Astrocyte (in vitro differentiated cells and primary cell): Measurements from ENCODE around the gene PALLD. TPM values are rescaled to one million over a fixed set of nuclear protein-coding genes. Genes with fewer than 3 reads are reported as not detected.

ENCODE experiments used
- DNase-seq: peaks from one replicate; pipeline ENCODE4 v3.0.0-alpha.2; 2010; ENCODE audit warnings: low read depth
- FAIRE-seq: peaks from 2 replicates; lab custom pipeline; 2011; peaks lifted over from hg19 to GRCh38; lab: Jason Lieb, UNC
- H2AFZ ChIP-seq: 2 replicates; pipeline ENCODE4 v1.6.0; 2012; ENCODE audit warnings: low read depth, low read length, inconsistent platforms
- H3K27ac ChIP-seq: 2 replicates; pipeline ENCODE4 v1.5.1; 2011; ENCODE audit warnings: low read depth, low read length, inconsistent platforms
- H3K27me3 ChIP-seq: 2 replicates; pipeline ENCODE4 v1.6.0; 2011; ENCODE audit warnings: low read length, inconsistent platforms; ENCODE audit not compliant: insufficient read depth
- H3K36me3 ChIP-seq: 2 replicates; pipeline ENCODE4 v1.5.1; 2011; ENCODE audit warnings: low read length, inconsistent platforms; ENCODE audit not compliant: insufficient read depth
- H3K4me1 ChIP-seq: 2 replicates; pipeline ENCODE4 v1.5.1; 2011; ENCODE audit warnings: low read length, inconsistent platforms; ENCODE audit not compliant: insufficient read depth
- H3K4me2 ChIP-seq: 2 replicates; pipeline ENCODE4 v1.6.0; 2012; ENCODE audit warnings: low read length, inconsistent platforms
- H3K4me3 ChIP-seq: 2 replicates; pipeline ENCODE4 v1.5.1; 2011; ENCODE audit warnings: low read depth, mild to moderate bottlenecking, low read length, inconsistent platforms; ENCODE audit not compliant: insufficient read depth
- H3K79me2 ChIP-seq: 2 replicates; pipeline ENCODE4 v1.6.0; 2012; ENCODE audit warnings: mild to moderate bottlenecking, low read length, inconsistent platforms; ENCODE audit not compliant: insufficient read depth
- H3K9ac ChIP-seq: 2 replicates; pipeline ENCODE4 v1.6.0; 2012; ENCODE audit warnings: mild to moderate bottlenecking, low read length, inconsistent platforms
- H3K9me3 ChIP-seq: 2 replicates; pipeline ENCODE4 v1.5.1; 2012; ENCODE audit warnings: low read depth, mild to moderate bottlenecking, low read length, inconsistent platforms; ENCODE audit not compliant: insufficient read depth
- H4K20me1 ChIP-seq: 2 replicates; pipeline ENCODE4 v1.6.0; 2012; ENCODE audit warnings: low read length, inconsistent platforms; ENCODE audit not compliant: insufficient read depth
- H3K27ac Mint-ChIP-seq: one replicate; pipeline ENCODE4 v1.8.0; 2021; ENCODE audit warnings: mild to moderate bottlenecking, mixed read lengths; ENCODE audit not compliant: unreplicated experiment
- H3K27me3 Mint-ChIP-seq: one replicate; pipeline ENCODE4 v1.8.0; 2021; ENCODE audit warnings: low read depth, mixed read lengths; ENCODE audit not compliant: unreplicated experiment
- H3K36me3 Mint-ChIP-seq: one replicate; pipeline ENCODE4 v1.8.0; 2021; ENCODE audit warnings: low read depth, mixed read lengths; ENCODE audit not compliant: unreplicated experiment
- H3K4me1 Mint-ChIP-seq: one replicate; pipeline ENCODE4 v1.8.0; 2021; ENCODE audit warnings: low read depth, mixed read lengths; ENCODE audit not compliant: unreplicated experiment
- H3K4me3 Mint-ChIP-seq: one replicate; pipeline ENCODE4 v1.8.0; 2021; ENCODE audit warnings: mild to moderate bottlenecking, moderate library complexity, mixed read lengths; ENCODE audit not compliant: unreplicated experiment
- H3K9me3 Mint-ChIP-seq: one replicate; pipeline ENCODE4 v1.8.0; 2021; ENCODE audit warnings: mild to moderate bottlenecking, mixed read lengths; ENCODE audit not compliant: unreplicated experiment
- CTCF ChIP-seq: IDR thresholded peaks from 2 replicates; pipeline ENCODE4 v1.5.1; 2011; ENCODE audit warnings: low read depth, mild to moderate bottlenecking, inconsistent platforms, low read length, moderate library complexity; ENCODE audit not compliant: insufficient read depth
- EZH2 ChIP-seq: IDR thresholded peaks from 2 replicates; pipeline ENCODE4 v1.6.1; 2012; ENCODE audit warnings: mild to moderate bottlenecking, low read length, inconsistent platforms; ENCODE audit not compliant: insufficient read depth
- total RNA-seq: library from RNA; stranded (reverse); gene quantifications from 2 replicates; pipeline ENCODE4 v1.2.1, GENCODE V29; 2021

The PALLD gene
- total RNA-seq, 1 donor from 2014 or later = 498 TPM

GRCh38 chr4:168960716-168961115, 463.9 kb downstream of the PALLD start:
- TF ChIP-seq EZH2 (no peak), CTCF (no peak)
- H3K79me2 ChIP-seq = no peaks in the 10 kb centered on the region
- no peaks in the 10 kb centered on the region for H4K20me1 ChIP-seq
- H3K4me1 ChIP-seq = no peaks in the 10 kb centered on the region
- Mint-ChIP-seq H3K36me3 (peaks cover 10% of the 10 kb centered on the region), H3K9me3 (peaks cover 9% of the 10 kb centered on the region), H3K27me3 (no peaks in the 10 kb centered on the region), H3K4me1 (no peaks in the 10 kb centered on the region), H3K4me3 (no peak overlapping the region), H3K27ac (no peak overlapping the region)
- no peak overlapping the region for H2AFZ ChIP-seq
- H3K9me3 ChIP-seq = no peaks in the 10 kb centered on the region
- FAIRE-seq = no peak
- no peak for DNase-seq
- H3K4me3 ChIP-seq = no peak overlapping the region
- no peak overlapping the region for H3K27ac ChIP-seq
- H3K27me3 ChIP-seq = no peaks in the 10 kb centered on the region
- H3K36me3 ChIP-seq = no peaks in the 10 kb centered on the region
- H3K9ac ChIP-seq = no peak overlapping the region
- no peak overlapping the region for H3K4me2 ChIP-seq

DNA sequence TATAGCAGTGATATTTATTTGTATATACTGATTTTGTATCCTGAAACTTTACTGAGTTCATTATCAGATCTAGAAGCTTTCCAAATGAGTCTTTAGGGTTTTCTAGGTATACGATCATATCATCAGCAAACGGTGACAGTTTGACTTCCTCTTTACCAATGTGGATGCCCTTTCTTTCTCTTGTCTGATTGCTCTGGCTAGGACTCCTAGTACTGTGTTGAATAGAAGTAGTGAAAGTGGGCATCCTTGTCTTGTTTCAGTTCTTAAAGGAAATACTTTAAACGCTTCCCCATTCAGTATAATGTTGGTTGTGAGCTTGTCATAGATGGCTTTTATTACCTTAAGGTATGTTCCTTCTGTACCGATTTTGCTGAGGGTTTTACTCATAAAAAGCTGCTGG, 475.7 kb downstream of the PALLD start:
- no peak for DNase-seq
- H3K9me3 Mint-ChIP-seq = peaks cover 24% of the 10 kb centered on the region
- no peak overlapping the region for H3K9ac ChIP-seq
- H3K27ac ChIP-seq = no peak overlapping the region
- H3K9me3 ChIP-seq = no peaks in the 10 kb centered on the region
- H3K4me3 ChIP-seq = no peak overlapping the region
- H3K4me1 Mint-ChIP-seq = no peaks in the 10 kb centered on the region
- TF ChIP-seq EZH2 = no peak
- TF ChIP-seq CTCF = no peak
- H3K36me3 ChIP-seq = no peaks in the 10 kb centered on the region
- no peak overlapping the region for H3K27ac Mint-ChIP-seq
- no peaks in the 10 kb centered on the region for H3K4me1 ChIP-seq
- H3K36me3 Mint-ChIP-seq = peaks cover 16% of the 10 kb centered on the region
- H3K79me2 ChIP-seq = no peaks in the 10 kb centered on the region
- H2AFZ ChIP-seq = no peak overlapping the region
- no peaks in the 10 kb centered on the region for H3K27me3 ChIP-seq
- no peak overlapping the region for H3K4me3 Mint-ChIP-seq
- no peak for FAIRE-seq
- H3K4me2 ChIP-seq = no peak overlapping the region
- no peaks in the 10 kb centered on the region for H4K20me1 ChIP-seq
- no peaks in the 10 kb centered on the region for H3K27me3 Mint-ChIP-seq

Other genes starting within 250 kb of the PALLD start
- 44.0 and 59.5 TPM in 2 replicates for gene DDX60, start 178.3 kb upstream of the PALLD start, total RNA-seq
- 90.9 and 91.8 TPM in 2 replicates for gene DDX60L, start 16.6 kb upstream of the PALLD start, total RNA-seq